SJSA1 (cell line): ENCODE results near the gene HDGF. TPM values are rescaled to one million over a fixed set of nuclear protein-coding genes. Genes with fewer than 3 reads are reported as not detected.

Source experiments
- DNase-seq, 2 experiments: peaks; one replicate each; pipeline ENCODE4 v3.0.0-alpha.2; 2015 to 2020; ENCODE audit warnings: low spot score in 2 of 2, low read depth in 1 of 2
- H3K27ac ChIP-seq: fragments of 250-450 bp; sonication (Bioruptor Pico); 2 replicates; pipeline ENCODE4 v1.5.1; 2020; ENCODE audit warnings: mild to moderate bottlenecking, moderate library complexity
- H3K27me3 ChIP-seq: fragments of 250-450 bp; sonication (Bioruptor Pico); replicated peaks from 2 replicates; pipeline ENCODE4 v1.5.1; 2020; ENCODE audit warnings: mild to moderate bottlenecking, moderate library complexity
- H3K36me3 ChIP-seq: fragments of 250-450 bp; sonication (Bioruptor Pico); 2 replicates; pipeline ENCODE4 v1.5.1; 2020; ENCODE audit warnings: mild to moderate bottlenecking
- H3K4me1 ChIP-seq: fragments of 250-450 bp; sonication (Bioruptor Pico); replicated peaks from 2 replicates; pipeline ENCODE4 v1.6.1; 2021; ENCODE audit warnings: mild to moderate bottlenecking
- H3K4me3 ChIP-seq: fragments of 250-450 bp; sonication (Bioruptor Pico); 2 replicates; pipeline ENCODE4 v1.5.1; 2020; ENCODE audit warnings: mild to moderate bottlenecking
- H3K9me3 ChIP-seq: fragments of 250-450 bp; sonication (Bioruptor Pico); replicated peaks from 2 replicates; pipeline ENCODE4 v1.5.1; 2020; ENCODE audit warnings: mild to moderate bottlenecking
- total RNA-seq: library from RNA; depleted of rRNA; stranded (reverse); fragments of >200 nt; shearing (Covaris generic); gene quantifications from 2 replicates; pipeline ENCODE4 v1.2.3, GENCODE V29; 2014

Gene HDGF
- total RNA-seq, 1 experiment from 2014 or later: 324 TPM

DNA sequence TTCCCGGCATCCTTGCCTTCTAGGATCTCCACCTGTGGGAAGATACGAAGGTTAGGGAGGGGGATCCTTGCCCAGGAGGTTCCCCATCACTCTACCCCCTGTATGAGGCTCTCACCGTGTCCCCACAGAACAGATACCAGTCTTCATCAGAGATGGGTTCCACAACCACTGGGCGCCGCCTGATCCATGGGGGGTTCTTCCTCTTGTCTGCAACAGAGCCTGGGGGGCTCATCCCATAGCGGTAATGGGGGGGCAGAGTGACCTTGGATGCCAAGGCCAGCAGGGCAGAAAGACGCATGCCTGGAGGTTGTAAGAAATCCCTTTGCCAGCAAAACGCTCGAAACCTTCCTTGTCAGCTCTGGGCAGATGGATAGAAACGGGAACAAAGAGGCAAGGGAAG is 13.1 kb downstream of the HDGF start:
- Histone ChIP-seq H3K9me3 (no peaks in the 10 kb centered on the region), H3K27ac (no peak overlapping the region), H3K36me3 (peaks cover 65% of the 10 kb centered on the region), H3K4me1 (peaks cover 20% of the 10 kb centered on the region), H3K4me3 (no peak overlapping the region), H3K27me3 (no peaks in the 10 kb centered on the region)
- no peak for DNase-seq

DNA sequence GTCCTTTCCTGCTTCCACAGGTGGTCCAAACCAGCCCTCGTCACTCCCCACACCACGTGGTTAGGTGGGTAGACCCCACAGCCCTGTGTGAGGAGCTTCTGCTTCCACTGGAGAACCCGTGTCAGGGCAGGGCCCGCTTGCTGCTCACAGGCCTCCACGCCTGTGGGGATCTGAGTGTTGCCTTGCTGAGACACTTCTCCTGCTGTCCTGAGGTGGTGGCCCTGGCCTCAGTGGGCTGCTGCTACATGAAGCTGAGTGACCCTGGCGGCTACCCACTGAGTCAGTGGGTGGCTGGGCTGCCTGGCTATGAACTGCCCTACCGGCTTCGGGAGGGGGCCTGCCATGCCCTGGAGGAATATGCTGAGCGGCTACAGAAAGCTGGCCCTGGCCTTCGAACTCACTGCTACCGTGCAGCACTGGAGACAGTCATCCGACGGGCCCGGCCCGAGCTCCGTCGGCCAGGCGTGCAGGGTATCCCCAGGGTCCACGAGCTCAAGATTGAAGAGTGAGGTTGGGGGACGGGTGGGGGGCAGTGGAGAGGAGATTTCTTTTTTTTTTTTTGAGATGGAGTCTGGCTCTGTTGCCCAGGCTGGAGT is 17.4 kb downstream of the HDGF start:
- 0 out of 2 replicates have a peak, but pooled peaks cover 3% of the 10 kb centered on the region for H3K4me1 ChIP-seq
- peaks cover 32% of the 10 kb centered on the region for H3K36me3 ChIP-seq
- H3K4me3 ChIP-seq: no peak overlapping the region
- no peaks in the 10 kb centered on the region for H3K27me3 ChIP-seq
- H3K27ac ChIP-seq: no peak overlapping the region
- no peaks in the 10 kb centered on the region for H3K9me3 ChIP-seq
- no peak for DNase-seq

DNA sequence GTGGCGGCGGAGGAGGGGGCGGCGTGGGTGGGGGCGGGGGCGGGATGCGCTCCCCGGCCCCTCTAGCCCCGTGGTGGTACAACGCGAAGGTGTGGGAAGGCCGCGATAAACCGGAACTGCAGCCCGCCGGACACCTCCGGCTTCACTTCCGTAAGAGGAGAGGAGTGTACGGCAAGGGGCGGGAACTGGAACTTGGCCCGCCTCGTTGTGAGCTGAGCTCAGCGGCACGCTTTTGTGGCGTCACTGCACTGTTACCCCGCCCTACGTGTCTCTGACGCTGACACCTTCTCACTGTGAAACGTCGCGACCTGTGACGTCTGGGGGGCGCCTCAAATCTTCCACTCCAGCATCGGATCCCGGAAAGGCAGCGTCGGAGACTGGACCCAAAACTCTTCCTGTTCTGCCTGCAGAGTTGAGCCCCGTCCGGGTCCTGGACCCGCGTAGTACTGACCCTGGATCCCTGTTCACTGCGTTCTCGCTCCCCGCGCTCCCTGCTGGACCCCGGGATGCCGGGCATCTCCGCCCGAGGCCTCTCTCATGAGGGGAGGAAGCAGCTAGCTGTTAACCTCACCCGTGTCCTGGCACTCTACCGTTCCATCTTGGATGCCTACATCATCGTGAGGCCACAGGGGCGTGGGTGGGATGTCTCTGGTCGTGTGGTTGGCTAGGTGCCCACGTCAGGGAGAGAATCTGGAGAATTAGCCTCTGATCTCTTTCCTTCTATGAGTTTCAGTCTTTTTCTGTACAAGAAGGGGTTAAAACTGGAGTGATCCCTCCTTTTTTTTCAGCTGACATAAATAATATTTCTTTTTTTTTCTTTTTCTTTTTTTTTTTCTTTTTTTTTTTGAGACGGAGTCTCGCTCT is 22.6 kb downstream of the HDGF start, which contains the start of gene ISG20L2:
TSS of gene ISG20L2 (minus strand) at position 168 of the 864 bp plus-strand sequence. CDS start 1,114 bp downstream, outside the sequence.
- Histone ChIP-seq H3K4me3 (peak within 1 kb of the TSS; percentile 80), H3K4me1 (peaks cover 31% of the 10 kb centered on the region), H3K36me3 (peaks cover 42% of the 10 kb centered on the region), H3K9me3 (no peaks in the 10 kb centered on the region), H3K27ac (peak within 1 kb of the TSS; percentile 74), H3K27me3 (no peaks in the 10 kb centered on the region)
- peak; percentile 86 to 97 for DNase-seq

DNA sequence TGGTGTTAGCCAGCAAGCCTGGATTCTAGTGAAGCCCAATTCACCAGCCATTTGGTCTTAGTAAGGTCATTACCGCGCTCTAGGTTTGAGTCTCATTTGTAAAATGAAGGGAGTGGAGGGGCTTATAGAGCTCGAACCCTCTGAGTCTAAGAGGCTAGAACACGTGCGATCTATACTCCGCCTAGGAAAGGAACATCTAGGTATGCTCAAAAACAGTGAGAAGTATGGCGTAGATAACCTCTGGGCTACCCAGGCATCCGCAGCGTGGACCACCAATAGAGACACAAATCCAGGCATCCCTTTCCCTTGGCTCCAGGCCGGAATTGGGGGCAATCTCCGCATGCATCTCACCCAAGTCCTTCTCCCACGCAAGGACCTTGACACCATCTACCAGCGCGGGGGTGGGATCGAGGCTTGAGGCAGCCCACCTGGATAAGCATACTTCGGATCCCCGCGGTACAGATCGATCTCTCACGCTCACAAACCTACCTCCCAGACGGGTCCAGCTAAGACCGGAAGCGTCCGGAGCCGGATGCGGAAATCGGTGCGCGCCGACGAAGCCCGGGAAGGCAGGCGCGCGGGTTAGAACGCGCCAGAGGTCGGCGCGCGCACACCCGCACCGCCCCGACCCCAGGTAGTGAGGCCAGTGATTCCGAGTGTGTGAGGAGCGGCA is 23.4 kb downstream of the HDGF start, which contains the start of gene METTL25B:
TSS of gene METTL25B (plus strand) at position 544 of the 673 bp plus-strand sequence. CDS start 636 bp downstream, outside the sequence.
- Histone ChIP-seq H3K36me3 (peaks cover 45% of the 10 kb centered on the region), H3K4me3 (peak within 1 kb of the TSS; percentile 80), H3K27ac (peak within 1 kb of the TSS; percentile 74), H3K27me3 (no peaks in the 10 kb centered on the region), H3K9me3 (no peaks in the 10 kb centered on the region), H3K4me1 (peaks cover 31% of the 10 kb centered on the region)
- peak; percentile 72 to 79 for DNase-seq

DNA sequence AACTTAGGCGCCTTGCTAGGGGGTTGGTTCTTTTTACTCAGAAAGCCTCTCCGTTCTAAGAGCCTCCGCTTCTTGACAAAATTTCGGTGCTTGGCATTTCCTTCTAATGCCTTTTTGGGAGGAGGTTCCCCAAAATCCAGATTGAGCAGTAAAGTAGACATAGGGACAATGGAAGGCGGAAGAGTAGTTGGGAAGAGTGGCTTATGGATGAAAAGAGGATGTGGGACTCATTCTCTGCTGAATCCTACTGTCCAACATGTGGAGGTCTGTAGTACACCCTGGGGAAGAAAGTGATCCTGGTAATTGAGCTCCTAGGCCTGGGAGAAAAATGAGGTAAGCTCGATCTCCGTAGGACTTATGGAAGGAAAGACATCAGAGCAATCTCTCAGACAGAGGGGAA is 24.0 kb downstream of the HDGF start:
- peak overlapping the region; percentile 80 for H3K4me3 ChIP-seq
- peaks cover 31% of the 10 kb centered on the region for H3K4me1 ChIP-seq
- no peaks in the 10 kb centered on the region for H3K27me3 ChIP-seq
- H3K36me3 ChIP-seq: peaks cover 51% of the 10 kb centered on the region
- H3K9me3 ChIP-seq: no peaks in the 10 kb centered on the region
- peak overlapping the region; percentile 74 for H3K27ac ChIP-seq
- no peak for DNase-seq

DNA sequence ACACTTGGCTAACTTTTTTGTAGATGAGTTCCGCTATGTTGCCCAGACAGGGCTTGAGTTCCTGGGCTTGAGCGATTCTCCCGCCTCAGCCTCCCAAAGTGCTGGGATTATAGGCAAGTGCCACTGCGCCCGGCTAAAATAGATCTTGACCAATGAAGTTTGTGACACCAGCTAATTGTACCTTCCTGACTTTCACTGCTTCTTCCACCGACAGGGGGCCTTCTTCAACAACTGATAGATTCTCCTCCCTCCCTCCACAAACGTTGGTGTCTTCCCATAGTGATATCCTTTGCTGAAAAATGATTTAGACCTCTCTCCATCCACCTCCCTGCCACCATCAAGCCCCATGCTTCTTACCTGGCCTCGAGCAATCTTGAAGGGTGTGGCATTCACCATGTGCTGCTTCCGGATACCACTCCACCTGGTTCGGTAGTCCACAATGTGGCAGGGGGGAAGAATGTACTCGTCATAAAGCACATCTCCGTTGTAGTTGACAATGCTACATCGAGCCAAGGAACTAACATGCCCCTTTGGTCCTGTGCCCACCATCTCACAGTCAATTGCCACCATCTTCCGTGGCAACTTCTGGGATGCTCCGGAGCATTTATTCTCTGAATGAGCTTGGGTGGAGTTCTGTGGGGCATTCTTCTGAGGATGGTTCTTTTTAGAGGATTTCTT is 24.8 kb downstream of the HDGF start:
- Histone ChIP-seq H3K36me3 (peaks cover 58% of the 10 kb centered on the region), H3K27me3 (no peaks in the 10 kb centered on the region), H3K4me1 (peaks cover 31% of the 10 kb centered on the region), H3K9me3 (no peaks in the 10 kb centered on the region), H3K4me3 (peak overlapping the region; percentile 10), H3K27ac (no peak overlapping the region)
- peak; percentile 61 to 73 for DNase-seq

DNA sequence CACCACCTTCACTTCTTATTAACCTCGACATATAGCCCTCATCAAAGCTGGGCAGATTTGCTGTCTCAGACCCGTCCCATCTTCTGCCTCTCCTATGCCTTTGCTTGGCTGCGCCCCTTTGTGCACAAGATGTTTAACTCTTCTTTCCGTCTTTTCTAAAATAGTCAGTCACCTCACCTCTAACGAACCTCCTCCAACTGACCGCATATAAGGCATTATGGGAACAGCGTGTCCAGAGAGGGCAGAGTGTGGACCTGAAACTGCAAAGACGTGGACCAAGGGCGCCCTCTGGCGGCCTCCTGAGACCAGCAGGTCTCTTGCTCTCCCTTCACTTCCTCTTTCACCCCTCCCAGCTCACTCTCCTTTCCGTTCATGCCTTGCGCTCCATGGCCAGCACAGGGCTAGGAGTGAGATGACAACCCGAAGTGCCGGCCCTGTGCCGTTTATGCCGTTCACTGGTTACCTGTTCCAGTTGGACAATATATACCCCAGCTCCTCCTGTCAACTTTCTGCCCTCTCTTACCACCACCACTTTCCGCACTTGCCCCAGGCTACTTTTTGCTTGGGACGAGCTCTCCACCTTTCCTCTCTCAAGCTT is 25.7 kb downstream of the HDGF start:
- H3K36me3 ChIP-seq: peaks cover 67% of the 10 kb centered on the region
- peak overlapping the region; percentile 10 for H3K4me3 ChIP-seq
- peaks cover 31% of the 10 kb centered on the region for H3K4me1 ChIP-seq
- H3K9me3 ChIP-seq: no peaks in the 10 kb centered on the region
- no peak overlapping the region for H3K27ac ChIP-seq
- peak; percentile 84 to 89 for DNase-seq
- no peaks in the 10 kb centered on the region for H3K27me3 ChIP-seq

DNA sequence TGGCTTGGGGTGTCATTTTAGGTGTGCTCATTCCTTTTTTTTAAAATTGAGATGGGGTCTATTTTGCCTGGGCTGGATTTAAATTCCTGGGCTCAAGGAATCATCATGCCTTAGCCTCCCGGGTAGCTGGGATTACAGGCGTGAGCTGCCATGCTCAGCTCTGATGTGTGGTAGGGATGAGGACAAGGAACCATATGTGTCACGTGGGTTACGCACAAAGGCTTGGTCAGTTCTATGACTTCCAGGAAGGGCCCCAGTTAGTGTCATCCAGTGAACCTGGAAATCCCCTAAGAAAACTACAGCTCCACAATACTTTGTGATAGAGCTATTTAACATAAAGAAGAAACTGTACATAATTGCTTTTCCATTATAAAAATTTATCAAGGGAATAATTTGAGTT is 29.9 kb downstream of the HDGF start:
- Histone ChIP-seq H3K4me3 (no peak overlapping the region), H3K9me3 (no peaks in the 10 kb centered on the region), H3K27me3 (no peaks in the 10 kb centered on the region), H3K36me3 (peaks cover 66% of the 10 kb centered on the region), H3K27ac (no peak overlapping the region), H3K4me1 (peaks cover 15% of the 10 kb centered on the region)
- DNase-seq: no peak

DNA sequence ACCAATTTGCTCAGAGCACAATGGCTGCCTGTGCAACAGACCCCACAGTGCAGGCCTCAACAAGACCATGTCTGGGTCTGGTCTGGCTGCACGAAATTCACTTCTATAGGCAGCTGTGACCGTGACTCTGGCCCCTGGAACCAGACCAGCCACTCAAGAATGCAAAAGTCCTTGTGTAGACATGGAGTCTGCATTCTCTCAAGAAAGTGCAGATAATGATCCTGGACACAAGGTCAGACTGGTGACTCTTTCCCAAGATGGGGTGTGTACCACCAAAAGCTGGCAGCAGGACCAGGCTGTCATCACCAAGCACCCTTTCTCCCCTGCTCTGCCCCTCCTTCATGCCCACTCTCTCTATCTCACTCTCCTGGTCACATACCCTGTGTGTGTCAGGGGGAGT is 30.3 kb downstream of the HDGF start:
- Histone ChIP-seq H3K36me3 (peaks cover 62% of the 10 kb centered on the region), H3K27me3 (no peaks in the 10 kb centered on the region), H3K27ac (no peak overlapping the region), H3K4me1 (peaks cover 11% of the 10 kb centered on the region), H3K4me3 (no peak overlapping the region), H3K9me3 (no peaks in the 10 kb centered on the region)
- DNase-seq: no peak

DNA sequence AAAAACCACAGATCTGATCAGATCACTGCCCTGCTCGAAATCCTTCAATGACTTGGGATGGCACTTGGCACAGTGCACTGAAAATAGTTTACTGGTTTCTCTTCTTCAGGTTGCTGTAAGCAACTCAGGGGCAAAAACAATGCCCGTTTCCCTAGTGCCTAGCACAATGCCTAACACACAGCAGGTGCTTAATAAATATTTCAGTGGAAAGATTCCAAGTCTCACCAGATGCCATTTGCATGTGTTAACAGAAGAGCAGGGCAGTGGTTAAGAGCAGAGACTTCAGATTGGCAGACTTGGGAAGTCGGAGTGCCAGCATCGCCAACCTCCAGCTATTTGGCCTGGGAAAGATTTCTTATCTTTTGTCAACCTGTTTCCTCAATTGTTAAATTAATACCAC is 34.1 kb downstream of the HDGF start:
- peaks cover 24% of the 10 kb centered on the region for H3K36me3 ChIP-seq

DNA sequence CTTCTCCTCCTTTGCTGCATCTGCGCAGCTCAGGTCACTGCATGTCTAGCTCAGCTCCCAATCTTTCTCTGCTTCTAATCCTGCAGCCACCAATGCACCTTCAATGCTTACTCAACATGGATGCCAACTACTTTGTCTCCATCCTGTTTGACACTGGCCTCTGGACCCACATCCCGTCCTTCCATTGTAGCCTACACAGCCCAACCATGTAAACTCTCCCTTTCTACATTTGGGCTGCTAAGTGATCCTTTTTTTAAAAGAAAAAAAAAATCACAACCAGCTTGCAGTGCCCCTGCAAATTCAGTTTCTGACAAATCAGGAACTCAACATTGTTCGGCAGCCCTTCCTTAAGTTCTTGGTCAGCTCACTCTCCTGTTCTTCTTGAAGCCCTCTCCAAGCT is 36.6 kb downstream of the HDGF start:
- H3K4me3 ChIP-seq: no peak overlapping the region
- H3K9me3 ChIP-seq: no peaks in the 10 kb centered on the region
- no peak overlapping the region for H3K27ac ChIP-seq
- H3K27me3 ChIP-seq: no peaks in the 10 kb centered on the region
- DNase-seq: no peak
- H3K4me1 ChIP-seq: peaks cover 44% of the 10 kb centered on the region
- peaks cover 6% of the 10 kb centered on the region for H3K36me3 ChIP-seq

More for the DNA sequence above, 34.1 kb downstream of the HDGF start:
- Histone ChIP-seq H3K4me3 (no peak overlapping the region), H3K9me3 (no peaks in the 10 kb centered on the region), H3K27me3 (no peaks in the 10 kb centered on the region), H3K27ac (no peak overlapping the region), H3K4me1 (peaks cover 19% of the 10 kb centered on the region)
- no peak for DNase-seq

DNA sequence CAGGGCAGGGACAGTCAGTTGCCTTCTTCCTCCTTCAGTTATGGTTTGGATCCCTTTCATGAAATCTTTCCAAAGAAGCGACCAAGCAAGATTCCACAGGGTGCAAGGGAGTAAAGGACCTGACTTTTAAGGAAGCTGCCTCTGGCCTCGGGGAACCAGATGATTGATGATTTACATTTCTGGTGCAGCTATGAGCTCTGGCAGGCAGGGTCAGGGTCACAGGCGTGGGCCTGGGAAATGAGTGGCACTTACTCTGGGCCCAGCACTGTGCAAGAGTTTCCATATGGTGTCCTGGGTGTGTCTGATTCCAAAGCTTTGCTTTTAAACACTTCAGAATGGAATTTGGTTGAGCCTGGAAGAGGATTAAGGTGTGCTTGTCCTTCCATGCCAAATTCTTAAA is 38.8 kb downstream of the HDGF start:
- Histone ChIP-seq H3K4me1 (peaks cover 63% of the 10 kb centered on the region), H3K27ac (0 out of 2 replicates have a peak overlapping the region, but pooled peaks have one; percentile 5), H3K36me3 (no peaks in the 10 kb centered on the region; the same call in 1 of the 2 replicates), H3K27me3 (no peaks in the 10 kb centered on the region), H3K9me3 (no peaks in the 10 kb centered on the region), H3K4me3 (no peak overlapping the region)
- no peak for DNase-seq
